H1 (cell line): ENCODE data around the gene AP2B1.

Experiments used
- CTCF ChIP-seq, 3 experiments: IDR thresholded peaks; 1 replicate in 2 of 3; 2 replicates in 1 of 3; pipeline versions ENCODE4 v1.5.1 to v1.6.1; 2011; ENCODE audit warnings: low read length in 3 of 3, mild to moderate bottlenecking in 3 of 3, inconsistent platforms in 2 of 3, low read depth in 1 of 3, moderate library complexity in 1 of 3; ENCODE audit not compliant: insufficient read depth in 1 of 3; ENCODE audit errors: control extremely low read depth in 1 of 3
- EZH2 ChIP-seq: fragments of 200-600 bp; sonication (generic); IDR thresholded peaks from 2 replicates; pipeline ENCODE4 v1.7.1; 2012; ENCODE audit warnings: low read depth, mild to moderate bottlenecking, moderate library complexity, low read length, inconsistent platforms; ENCODE audit not compliant: severe bottlenecking
- GABPA ChIP-seq: IDR thresholded peaks from 2 replicates; pipeline ENCODE4 v1.6.1; 2011; ENCODE audit warnings: mild to moderate bottlenecking, low read length, moderate library complexity, borderline replicate concordance; ENCODE audit not compliant: insufficient read depth
- KDM5A ChIP-seq: fragments of 200-600 bp; IDR thresholded peaks from 2 replicates; pipeline ENCODE4 v1.7.1; 2012; ENCODE audit warnings: mild to moderate bottlenecking, low read length, inconsistent platforms, mixed read lengths
- MAX ChIP-seq: IDR thresholded peaks from 2 replicates; pipeline ENCODE4 v1.6.1; 2012; ENCODE audit warnings: inconsistent platforms
- POLR2A ChIP-seq, 2 experiments: IDR thresholded peaks; 1 replicate in 1 of 2; 2 replicates in 1 of 2; pipeline ENCODE4 v1.6.1; 2011; ENCODE audit warnings: low read depth in 2 of 2, low read length in 2 of 2, mild to moderate bottlenecking in 2 of 2; ENCODE audit errors: control extremely low read depth in 1 of 2
- POLR2AphosphoS5 ChIP-seq: IDR thresholded peaks from 2 replicates; pipeline ENCODE4 v1.6.1; 2011; ENCODE audit warnings: low read depth, low read length
- SIRT6 ChIP-seq: IDR thresholded peaks from one replicate; pipeline ENCODE4 v1.7.1; 2012; ENCODE audit warnings: low read length, inconsistent platforms
- SP4 ChIP-seq: IDR thresholded peaks from 2 replicates; pipeline ENCODE4 v1.6.1; 2012; ENCODE audit warnings: low read length, inconsistent platforms

- TF ChIP-seq CTCF (IDR thresholded peaks at IDR 0.05; ENCODE audit: control extremely low read depth in 1 of 3, insufficient read depth in 1 of 3, low read depth in 1 of 3, low read length in 3 of 3) (no peak), SIRT6 (no peak), KDM5A (no peak), POLR2AphosphoS5 (no peak), MAX (no peak), GABPA (no peak), POLR2A (IDR thresholded peaks at IDR 0.05; ENCODE audit: control extremely low read depth in 1 of 2, low read depth in 2 of 2, low read length in 2 of 2) (no peak), SP4 (no peak), EZH2 (no peak)
Measured at GRCh38 chr17:35539659-35540026, 47.5 kb upstream of the AP2B1 start.
